Hematopoietic multipotent progenitor cell treated with erythropoietin and hydrocortisone succinate and interleukin-3 and kit ligand, for 6 days (in vitro differentiated cells): ENCODE measurements around the gene KBTBD2.
"Not testable (repeated sequence)": the region's sequence is repeated elsewhere in the genome, so short reads cannot be mapped to it uniquely, and the experiment has no call there.

Experiments used
- DNase-seq: peaks from one replicate; pipeline ENCODE4 v3.0.0-alpha.2; 2015

The KBTBD2 gene

GRCh38 chr7:32892521-32893206 lies 1.1 kb upstream of the KBTBD2 start:
- peak; percentile 98 for DNase-seq

GRCh38 chr7:32891800-32892520 lies 400 bp upstream of the KBTBD2 start:
- peak; percentile 98 for DNase-seq

- DNase-seq = no peak
Observed at GRCh38 chr7:32890793-32891042, 842 bp downstream of the KBTBD2 start.

GRCh38 chr7:32890010-32890792 lies 1.4 kb downstream of the KBTBD2 start:
- peak; percentile 91 for DNase-seq

- DNase-seq = no peak
Observed at GRCh38 chr7:32888505-32888904, 3.1 kb downstream of the KBTBD2 start.

- no peak for DNase-seq
Observed at GRCh38 chr7:32887395-32887794, 4.2 kb downstream of the KBTBD2 start.

GRCh38 chr7:32881074-32881982 lies 10.2 kb downstream of the KBTBD2 start:
- no peak for DNase-seq

- peak; percentile 68 for DNase-seq
Observed at GRCh38 chr7:32879460-32879859, 12.1 kb downstream of the KBTBD2 start.

GRCh38 chr7:32878023-32878422 lies 13.5 kb downstream of the KBTBD2 start:
- not testable (repeated sequence) for DNase-seq

- no peak for DNase-seq
Observed at GRCh38 chr7:32872421-32872820, 19.1 kb downstream of the KBTBD2 start.

- no peak for DNase-seq
Observed at GRCh38 chr7:32871624-32872371, 19.8 kb downstream of the KBTBD2 start.

- no peak for DNase-seq
Observed at GRCh38 chr7:32870298-32870697, 21.3 kb downstream of the KBTBD2 start.

GRCh38 chr7:32869716-32870115 lies 21.8 kb downstream of the KBTBD2 start:
- no peak for DNase-seq

GRCh38 chr7:32868116-32868515 lies 23.4 kb downstream of the KBTBD2 start:
- no peak for DNase-seq

GRCh38 chr7:32865448-32866030 lies 26.0 kb downstream of the KBTBD2 start:
- DNase-seq = no peak

GRCh38 chr7:32863872-32864271 lies 27.7 kb downstream of the KBTBD2 start:
- not testable (repeated sequence) for DNase-seq

- DNase-seq = no peak
Observed at GRCh38 chr7:32860090-32860489, 31.5 kb downstream of the KBTBD2 start.

GRCh38 chr7:32858648-32859047 lies 32.9 kb downstream of the KBTBD2 start:
- no peak for DNase-seq

GRCh38 chr7:32857063-32857462 lies 34.5 kb downstream of the KBTBD2 start:
- DNase-seq = not testable (repeated sequence)

- not testable (repeated sequence) for DNase-seq
Observed at GRCh38 chr7:32855837-32856775, 35.5 kb downstream of the KBTBD2 start.

GRCh38 chr7:32850654-32851053 lies 40.9 kb downstream of the KBTBD2 start:
- not testable (repeated sequence) for DNase-seq
